ENCODE measurements around the gene SRBD1.
A peak's percentile ranks its signal among the peaks of the same experiment; 100 is the strongest.
"Not testable (repeated sequence)": the region's sequence is repeated elsewhere in the genome, so short reads cannot be mapped to it uniquely, and the experiment has no call there.

Gene SRBD1

DNA sequence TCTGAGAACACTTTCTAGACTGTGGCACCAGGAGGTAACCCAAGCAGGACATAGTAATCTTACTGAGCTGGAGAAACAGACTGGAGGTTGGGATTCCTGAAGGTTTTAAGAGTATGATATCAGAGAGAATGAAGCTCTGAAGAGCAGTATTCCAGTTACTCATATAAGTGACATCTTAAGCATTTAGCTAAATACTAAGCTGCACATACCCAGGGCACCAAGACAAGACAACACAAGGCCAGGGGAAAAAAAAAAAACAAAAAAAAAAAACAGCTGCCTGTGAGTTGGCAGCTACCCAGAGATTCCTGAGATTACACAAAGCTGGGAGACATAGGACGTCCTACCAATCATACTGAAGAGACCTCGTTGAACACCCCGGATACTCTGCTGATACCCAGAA, 175.8 kb downstream of the SRBD1 start:
- H2AFZ ChIP-seq (ENCODE audit: low read depth, low read length) = no peak overlapping the region
- no peak overlapping the region for H3K4me3 ChIP-seq (ENCODE audit: insufficient read depth in 1 of 2, low read depth in 1 of 2, low read length in 2 of 2)
- H4K8ac ChIP-seq (ENCODE audit: low read length) = no peak overlapping the region
- peak overlapping the region; percentile 86 for H3K27ac ChIP-seq (ENCODE audit: low read length, poor library complexity, severe bottlenecking)
- H2AK5ac ChIP-seq (ENCODE audit: low read length, severe bottlenecking) = no peak overlapping the region
- peak; percentile 63 for DNase-seq
- no peak overlapping the region for H3K4me2 ChIP-seq (ENCODE audit: low read length, poor library complexity, severe bottlenecking)
- H3K36me3 ChIP-seq (ENCODE audit: control insufficient read depth in 1 of 2, insufficient read depth in 2 of 2, low read depth in 1 of 2, low read length in 2 of 2) = no peaks in the 10 kb centered on the region
- no peak overlapping the region for H3K14ac ChIP-seq (ENCODE audit: low read length in 2 of 2)
- H3K27me3 ChIP-seq (ENCODE audit: control insufficient read depth in 1 of 2, insufficient read depth in 1 of 2, low read length in 2 of 2) = no peaks in the 10 kb centered on the region
- H3K4ac ChIP-seq (ENCODE audit: low read depth in 1 of 2, low read length in 2 of 2) = no peak overlapping the region
- no peak overlapping the region for H2BK5ac ChIP-seq (ENCODE audit: low read depth, low read length, poor library complexity, severe bottlenecking)
- no peaks in the 10 kb centered on the region for H3K9me3 ChIP-seq (ENCODE audit: control insufficient read depth, low read length)
- no peak overlapping the region for H2BK120ac ChIP-seq (ENCODE audit: low read depth, low read length)
- 0% methylated on average over 1 of the region's 3 CpGs for WGBS
- no peak overlapping the region for H2BK12ac ChIP-seq (ENCODE audit: low read length in 2 of 2)
- H3K23ac ChIP-seq (ENCODE audit: low read length in 2 of 2) = no peak overlapping the region
- no peak overlapping the region for H2BK15ac ChIP-seq (ENCODE audit: low read depth, poor library complexity, severe bottlenecking)
- no peak overlapping the region for H4K91ac ChIP-seq (ENCODE audit: low read length)
- no peaks in the 10 kb centered on the region for H3K79me1 ChIP-seq (replicated peaks; ENCODE audit: low read length, poor library complexity, severe bottlenecking)
- H3K18ac ChIP-seq (ENCODE audit: low read depth in 1 of 2, low read length in 2 of 2) = no peak overlapping the region
- H3K4me1 ChIP-seq (ENCODE audit: control insufficient read depth, insufficient read depth, low read depth, low read length) = peaks cover 2% of the 10 kb centered on the region
- H3K9ac ChIP-seq (ENCODE audit: low read length) = no peak overlapping the region

- Histone ChIP-seq H2BK12ac (ENCODE audit: low read length in 2 of 2) (no peak overlapping the region), H3K9ac (ENCODE audit: low read length) (no peak overlapping the region), H3K4me2 (ENCODE audit: low read length, poor library complexity, severe bottlenecking) (no peak overlapping the region), H3K4ac (ENCODE audit: low read depth in 1 of 2, low read length in 2 of 2) (no peak overlapping the region), H2AK5ac (ENCODE audit: low read length, severe bottlenecking) (no peak overlapping the region), H3K18ac (ENCODE audit: low read depth in 1 of 2, low read length in 2 of 2) (no peak overlapping the region), H3K79me1 (replicated peaks; ENCODE audit: low read length, poor library complexity, severe bottlenecking) (no peaks in the 10 kb centered on the region), H3K36me3 (ENCODE audit: control insufficient read depth in 1 of 2, insufficient read depth in 2 of 2, low read depth in 1 of 2, low read length in 2 of 2) (no peaks in the 10 kb centered on the region), H2BK15ac (ENCODE audit: low read depth, poor library complexity, severe bottlenecking) (no peak overlapping the region), H4K8ac (ENCODE audit: low read length) (no peak overlapping the region), H3K14ac (ENCODE audit: low read length in 2 of 2) (no peak overlapping the region), H3K4me3 (ENCODE audit: insufficient read depth in 1 of 2, low read depth in 1 of 2, low read length in 2 of 2) (no peak overlapping the region), H3K4me1 (ENCODE audit: control insufficient read depth, insufficient read depth, low read depth, low read length) (peaks cover 2% of the 10 kb centered on the region), H2AFZ (ENCODE audit: low read depth, low read length) (no peak overlapping the region), H4K91ac (ENCODE audit: low read length) (no peak overlapping the region), H3K9me3 (ENCODE audit: control insufficient read depth, low read length) (no peaks in the 10 kb centered on the region), H3K23ac (ENCODE audit: low read length in 2 of 2) (no peak overlapping the region), H3K27me3 (ENCODE audit: control insufficient read depth in 1 of 2, insufficient read depth in 1 of 2, low read length in 2 of 2) (no peaks in the 10 kb centered on the region), H2BK120ac (ENCODE audit: low read depth, low read length) (no peak overlapping the region), H2BK5ac (ENCODE audit: low read depth, low read length, poor library complexity, severe bottlenecking) (no peak overlapping the region), H3K27ac (ENCODE audit: low read length, poor library complexity, severe bottlenecking) (peak overlapping the region; percentile 60)
- WGBS = no CpG with 5 or more reads among the region's 4 CpGs
- no peak for DNase-seq
Measured at GRCh38 chr2:45433363-45433762, 177.7 kb downstream of the SRBD1 start.

DNA sequence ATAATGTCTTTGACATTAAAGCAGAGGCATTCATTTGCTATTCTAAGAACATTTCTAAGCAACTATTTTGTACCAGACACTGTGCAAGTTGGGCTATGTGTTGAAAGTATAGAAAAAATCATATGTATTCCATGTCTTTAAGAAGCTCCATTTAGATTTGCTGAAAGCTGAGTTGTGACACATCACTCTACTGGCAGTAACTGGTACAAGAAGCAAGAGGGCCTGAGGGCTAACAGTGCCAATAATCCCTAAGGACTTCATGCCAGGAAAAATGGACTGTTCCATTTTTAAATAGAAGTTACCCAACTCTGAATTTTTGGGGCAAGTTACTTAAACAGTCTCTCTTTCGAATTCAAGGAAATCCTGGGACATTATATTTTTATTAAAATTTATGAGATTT, 178.7 kb downstream of the SRBD1 start:
- H3K4ac ChIP-seq (ENCODE audit: low read depth in 1 of 2, low read length in 2 of 2) = no peak overlapping the region
- H3K14ac ChIP-seq (ENCODE audit: low read length in 2 of 2) = no peak overlapping the region
- WGBS = no CpG with 5 or more reads among the region's 1 CpG
- no peak overlapping the region for H3K9ac ChIP-seq (ENCODE audit: low read length)
- no peak overlapping the region for H4K91ac ChIP-seq (ENCODE audit: low read length)
- H3K18ac ChIP-seq (ENCODE audit: low read depth in 1 of 2, low read length in 2 of 2) = no peak overlapping the region
- no peak overlapping the region for H2AK5ac ChIP-seq (ENCODE audit: low read length, severe bottlenecking)
- no peaks in the 10 kb centered on the region for H3K27me3 ChIP-seq (ENCODE audit: control insufficient read depth in 1 of 2, insufficient read depth in 1 of 2, low read length in 2 of 2)
- no peak overlapping the region for H3K4me2 ChIP-seq (ENCODE audit: low read length, poor library complexity, severe bottlenecking)
- DNase-seq = no peak
- H4K8ac ChIP-seq (ENCODE audit: low read length) = no peak overlapping the region
- H3K23ac ChIP-seq (ENCODE audit: low read length in 2 of 2) = no peak overlapping the region
- H3K79me1 ChIP-seq (replicated peaks; ENCODE audit: low read length, poor library complexity, severe bottlenecking) = no peaks in the 10 kb centered on the region
- no peak overlapping the region for H3K4me3 ChIP-seq (ENCODE audit: insufficient read depth in 1 of 2, low read depth in 1 of 2, low read length in 2 of 2)
- no peaks in the 10 kb centered on the region for H3K36me3 ChIP-seq (ENCODE audit: control insufficient read depth in 1 of 2, insufficient read depth in 2 of 2, low read depth in 1 of 2, low read length in 2 of 2)
- no peak overlapping the region for H2BK5ac ChIP-seq (ENCODE audit: low read depth, low read length, poor library complexity, severe bottlenecking)
- no peak overlapping the region for H2BK12ac ChIP-seq (ENCODE audit: low read length in 2 of 2)
- H3K27ac ChIP-seq (ENCODE audit: low read length, poor library complexity, severe bottlenecking) = no peak overlapping the region
- no peak overlapping the region for H2BK120ac ChIP-seq (ENCODE audit: low read depth, low read length)
- no peak overlapping the region for H2BK15ac ChIP-seq (ENCODE audit: low read depth, poor library complexity, severe bottlenecking)
- H2AFZ ChIP-seq (ENCODE audit: low read depth, low read length) = no peak overlapping the region
- no peaks in the 10 kb centered on the region for H3K9me3 ChIP-seq (ENCODE audit: control insufficient read depth, low read length)
- peaks cover 2% of the 10 kb centered on the region for H3K4me1 ChIP-seq (ENCODE audit: control insufficient read depth, insufficient read depth, low read depth, low read length)

DNA sequence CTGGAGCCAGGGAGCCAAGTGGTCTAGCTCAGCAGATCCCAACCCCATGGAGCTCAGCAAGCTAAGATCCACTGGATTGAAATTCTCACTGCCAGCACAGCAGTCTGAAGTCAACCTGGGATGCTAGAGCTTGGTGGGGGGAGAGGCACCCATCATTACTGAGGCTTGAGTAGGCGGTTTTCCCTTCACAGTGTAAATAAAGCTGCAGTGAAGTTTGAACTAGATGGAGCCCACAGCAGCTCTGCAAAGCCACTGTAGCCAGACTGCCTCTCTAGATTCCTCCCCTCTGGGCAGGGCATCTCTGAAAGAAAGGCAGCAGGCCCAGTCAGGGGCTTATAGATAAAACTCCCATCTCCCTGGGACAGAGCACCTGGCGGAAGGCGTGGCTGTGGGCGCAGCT, 185.0 kb downstream of the SRBD1 start:
- not testable (repeated sequence) for H4K91ac ChIP-seq (ENCODE audit: low read length); H3K36me3 ChIP-seq (ENCODE audit: control insufficient read depth in 1 of 2, insufficient read depth in 2 of 2, low read depth in 1 of 2, low read length in 2 of 2); H3K9ac ChIP-seq (ENCODE audit: low read length); DNase-seq; H3K79me1 ChIP-seq (replicated peaks; ENCODE audit: low read length, poor library complexity, severe bottlenecking); H3K4ac ChIP-seq (ENCODE audit: low read depth in 1 of 2, low read length in 2 of 2); H2BK12ac ChIP-seq (ENCODE audit: low read length in 2 of 2); H3K27me3 ChIP-seq (ENCODE audit: control insufficient read depth in 1 of 2, insufficient read depth in 1 of 2, low read length in 2 of 2); H2BK15ac ChIP-seq (ENCODE audit: low read depth, poor library complexity, severe bottlenecking); H3K18ac ChIP-seq (ENCODE audit: low read depth in 1 of 2, low read length in 2 of 2); H3K14ac ChIP-seq (ENCODE audit: low read length in 2 of 2); H3K4me2 ChIP-seq (ENCODE audit: low read length, poor library complexity, severe bottlenecking); H3K9me3 ChIP-seq (ENCODE audit: control insufficient read depth, low read length); H4K8ac ChIP-seq (ENCODE audit: low read length); H2AFZ ChIP-seq (ENCODE audit: low read depth, low read length); H3K23ac ChIP-seq (ENCODE audit: low read length in 2 of 2); H2BK120ac ChIP-seq (ENCODE audit: low read depth, low read length); H3K4me3 ChIP-seq (ENCODE audit: insufficient read depth in 1 of 2, low read depth in 1 of 2, low read length in 2 of 2); H2AK5ac ChIP-seq (ENCODE audit: low read length, severe bottlenecking); H2BK5ac ChIP-seq (ENCODE audit: low read depth, low read length, poor library complexity, severe bottlenecking); H3K4me1 ChIP-seq (ENCODE audit: control insufficient read depth, insufficient read depth, low read depth, low read length); H3K27ac ChIP-seq (ENCODE audit: low read length, poor library complexity, severe bottlenecking)
- WGBS = over 99% methylated on average over 4 of the region's 4 CpGs
